HG03378 (cell line): Measurements from ENCODE around the gene POU6F1.
"Not testable (repeated sequence)": the region's sequence is repeated elsewhere in the genome, so short reads cannot be mapped to it uniquely, and the experiment has no call there.

ENCODE experiments used
- ATAC-seq: cut with Tn5 transposase; IDR thresholded peaks from one replicate; pipeline ENCODE4 v1.9.1; 2021; ENCODE audit warnings: mild to moderate bottlenecking, moderate library complexity; ENCODE audit not compliant: unreplicated experiment

The POU6F1 gene

DNA sequence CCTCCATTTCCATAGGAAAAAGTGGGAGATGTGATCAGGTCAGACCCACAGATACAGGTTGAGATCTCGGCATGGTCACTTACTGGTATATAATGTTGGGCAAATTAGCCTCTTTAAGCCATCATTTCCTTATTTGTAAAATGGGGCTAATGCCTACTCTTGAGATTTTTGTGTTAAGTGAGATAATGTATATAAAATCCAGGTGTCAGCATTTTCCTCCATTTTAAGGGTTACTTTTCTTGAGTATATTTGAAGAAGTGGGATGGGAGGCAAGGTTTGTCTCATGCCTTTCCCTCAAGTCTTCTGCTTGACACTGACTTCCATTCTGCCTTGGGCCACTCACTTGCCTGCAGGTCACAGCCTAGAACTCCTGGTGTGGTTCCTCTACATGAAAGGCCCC is 10.1 kb upstream of the POU6F1 start:
- ATAC-seq, result no peak

- ATAC-seq, result not testable (repeated sequence)
These were observed 9.2 kb upstream of the POU6F1 start for GRCh38 chr12:51227112-51227511.

DNA sequence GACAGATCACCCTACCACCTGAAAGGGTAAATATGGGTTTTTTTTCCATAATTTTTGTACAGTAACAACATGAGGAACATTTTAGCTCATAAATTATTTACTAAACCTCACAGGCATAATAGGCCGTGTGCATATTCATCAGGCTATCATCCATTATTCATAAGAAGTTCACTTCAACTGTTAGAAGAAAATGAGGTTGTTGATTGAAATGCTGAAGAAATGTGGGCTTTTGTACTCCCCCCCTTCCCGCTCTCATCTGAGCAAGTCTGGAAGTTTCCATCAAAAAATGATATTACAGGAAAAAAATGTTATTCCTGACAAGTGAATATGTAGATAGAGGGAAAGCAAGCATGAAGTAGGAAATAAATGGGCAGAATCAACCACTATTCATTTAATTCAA is 7.9 kb upstream of the POU6F1 start:
- ATAC-seq, result no peak

- no peak for ATAC-seq
These were observed 7.4 kb upstream of the POU6F1 start for GRCh38 chr12:51225234-51225633.

GRCh38 chr12:51224625-51225024 is 6.8 kb upstream of the POU6F1 start:
- ATAC-seq, result no peak

DNA sequence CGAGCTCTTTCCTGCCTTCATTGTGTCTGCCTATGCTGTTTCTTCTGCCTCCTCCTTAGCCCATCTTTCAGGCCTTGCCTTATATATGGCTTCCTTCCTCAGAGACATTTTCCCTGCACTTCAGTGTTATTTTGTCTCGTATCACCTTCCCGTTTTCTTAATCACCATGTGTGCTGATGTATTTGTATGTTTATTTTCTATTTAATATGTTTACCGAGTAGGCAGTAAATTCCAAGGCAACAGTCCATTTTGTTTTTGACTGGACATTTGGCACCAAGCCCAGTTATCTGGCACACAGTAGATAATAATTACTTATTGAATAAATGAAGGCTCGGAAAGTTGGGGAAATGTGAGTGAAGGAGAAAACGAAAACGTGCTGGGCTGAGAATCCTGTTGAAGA is 4.6 kb upstream of the POU6F1 start:
- ATAC-seq, result no peak

DNA sequence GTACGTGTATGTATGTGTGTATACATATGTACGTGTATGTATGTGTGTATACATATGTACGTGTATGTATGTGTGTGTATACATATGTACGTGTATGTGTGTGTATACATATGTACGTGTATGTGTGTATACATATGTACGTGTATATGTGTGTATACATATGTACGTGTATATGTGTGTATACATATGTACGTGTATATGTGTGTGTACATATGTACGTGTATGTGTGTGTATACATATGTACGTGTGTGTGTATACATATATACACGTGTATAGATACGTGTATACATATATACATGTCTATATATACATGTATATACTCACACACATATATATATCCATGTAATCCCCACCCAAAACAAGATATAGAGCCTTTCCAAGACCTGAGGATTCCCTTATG is 2.0 kb upstream of the POU6F1 start:
- ATAC-seq, result not testable (repeated sequence)

DNA sequence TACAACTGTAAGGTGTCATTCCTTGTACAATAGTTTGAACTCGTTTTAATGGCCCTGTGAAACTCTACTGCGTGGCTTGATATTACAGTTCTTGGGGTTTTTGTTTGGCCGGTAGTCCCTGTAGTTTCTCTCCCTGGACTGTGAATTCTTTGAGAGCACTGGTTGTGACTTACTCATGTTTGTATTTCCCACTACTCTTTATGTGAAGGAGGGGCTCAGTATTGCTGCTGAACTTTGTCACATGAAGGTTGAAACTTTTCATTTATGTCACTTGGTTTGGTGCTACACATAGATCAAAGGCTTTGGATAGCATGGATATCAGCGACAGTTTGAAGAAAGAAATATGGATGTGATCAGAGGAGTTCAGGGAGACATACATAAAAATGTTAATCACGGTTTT is 1.5 kb upstream of the POU6F1 start:
- ATAC-seq, result no peak

DNA sequence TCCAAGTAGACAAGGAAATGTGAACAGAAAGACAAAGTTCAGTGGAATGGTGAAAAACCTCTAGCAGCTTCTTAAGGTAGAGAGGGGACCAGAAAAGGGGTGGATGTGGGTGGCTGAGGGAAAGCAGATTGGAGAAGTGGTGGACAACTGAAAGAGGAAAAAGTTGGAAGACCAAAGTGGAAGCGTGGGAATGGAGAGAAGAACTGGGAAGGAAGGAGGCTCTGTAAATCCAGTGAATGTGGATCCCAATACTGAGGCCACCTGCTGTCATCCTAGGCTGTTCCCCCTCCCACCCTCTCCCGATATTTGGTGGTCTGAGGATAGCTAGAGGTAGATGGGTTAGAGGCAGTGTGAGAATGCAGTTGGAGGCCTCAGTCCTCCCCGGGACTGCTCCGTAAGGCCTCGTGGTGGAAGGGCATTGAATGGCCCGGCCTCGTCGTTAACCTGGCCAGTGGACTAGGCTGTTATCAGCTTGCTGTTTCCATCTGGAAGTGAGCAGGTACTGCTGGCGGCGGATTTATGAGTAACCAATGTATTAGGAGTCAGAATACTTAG is 822 bp upstream of the POU6F1 start:
- ATAC-seq, result no peak

DNA sequence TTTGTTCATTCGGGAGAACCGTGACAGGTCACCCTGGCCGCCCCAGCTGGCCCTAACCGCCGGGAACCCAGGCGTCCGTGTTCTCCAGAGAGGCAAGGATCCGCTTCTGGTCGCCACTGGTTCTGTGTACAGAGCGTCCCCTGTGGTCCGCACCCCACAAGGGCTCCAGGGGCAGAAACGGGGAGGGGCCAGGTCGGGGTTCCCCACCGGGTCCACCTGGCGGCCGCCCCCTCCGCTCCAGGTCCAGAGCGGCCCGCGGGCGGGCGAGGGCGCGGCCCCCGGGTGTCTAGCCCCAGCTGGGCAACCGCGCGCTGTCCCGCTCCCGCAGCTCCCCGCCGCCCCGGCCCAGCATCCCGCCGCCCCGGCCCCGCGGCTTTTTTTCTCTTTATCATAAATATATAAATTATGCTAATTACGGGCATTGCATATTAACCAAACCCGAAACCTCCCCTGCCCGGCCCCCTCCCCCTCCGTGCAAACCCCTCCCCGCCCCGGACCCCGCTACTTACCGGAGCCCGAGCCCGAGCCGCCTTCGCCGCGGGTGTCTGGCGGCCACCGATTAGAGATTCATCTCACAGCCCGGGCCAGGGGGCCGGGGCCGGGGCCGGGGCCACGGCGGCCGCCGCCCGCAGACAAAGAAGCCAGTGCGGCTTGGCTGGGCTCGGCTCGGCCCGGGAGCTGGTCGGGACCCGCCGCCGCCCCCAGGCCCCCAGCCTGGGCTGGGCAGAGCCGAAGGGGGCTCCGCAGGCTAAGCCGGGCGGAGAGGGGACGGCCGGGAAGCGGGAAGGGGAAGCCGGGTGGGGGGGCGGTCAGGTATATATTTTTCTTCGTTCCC is 512 bp downstream of the POU6F1 start:
- ATAC-seq, result no peak

GRCh38 chr12:51216642-51217041 is 1.2 kb downstream of the POU6F1 start:
- ATAC-seq, result no peak

DNA sequence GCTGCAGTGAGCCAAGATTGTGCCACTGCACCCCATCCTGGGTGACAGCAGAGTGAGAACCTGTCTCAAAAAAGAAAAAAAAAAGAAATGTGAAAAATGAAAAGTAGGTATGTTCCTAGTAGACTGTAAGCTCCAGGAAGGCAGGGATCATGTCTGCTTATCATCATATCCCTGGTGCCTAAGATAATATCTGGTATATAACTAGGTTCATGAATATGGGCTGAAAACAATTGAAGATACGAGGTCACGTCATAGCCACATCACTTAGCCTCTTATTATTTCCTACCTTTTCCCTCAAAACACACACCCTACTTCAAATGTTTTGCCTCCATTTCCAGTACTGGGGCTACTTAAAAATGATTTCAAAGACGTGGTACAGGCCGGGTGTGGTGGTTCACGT is 3.0 kb downstream of the POU6F1 start:
- ATAC-seq, result no peak

DNA sequence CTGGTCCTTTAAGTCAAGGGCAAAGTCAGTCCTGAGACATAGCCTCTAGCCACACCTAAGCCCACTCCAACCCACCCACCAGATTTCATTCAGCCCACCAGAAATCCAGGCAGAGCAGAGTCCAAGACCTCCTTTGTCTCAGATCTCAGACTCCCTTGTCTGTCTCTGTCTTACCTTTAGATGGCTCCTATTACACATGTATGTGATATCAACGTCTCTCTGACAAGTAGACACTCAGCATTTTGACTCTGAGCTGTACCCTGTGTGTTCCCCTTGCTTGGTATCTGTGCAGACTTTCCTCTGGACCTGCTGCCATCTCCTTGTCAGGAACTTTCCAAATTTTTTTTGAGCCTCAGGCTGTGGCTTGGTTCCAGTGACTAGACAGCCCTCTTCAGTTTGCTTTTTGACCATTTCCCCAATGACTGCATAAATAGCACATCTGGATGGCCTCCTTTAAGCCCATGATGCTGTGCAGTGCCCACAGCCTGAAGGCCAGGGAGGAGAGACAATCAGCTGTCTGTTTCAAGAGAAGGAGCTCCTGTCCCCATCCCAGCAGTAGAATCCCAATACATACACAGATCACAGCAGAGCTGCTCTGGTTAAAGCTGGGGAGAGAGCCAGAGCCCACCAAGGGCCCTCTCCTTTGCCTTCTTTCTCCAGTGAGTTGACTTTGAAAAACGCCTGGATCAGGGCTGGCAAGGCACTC is 7.0 kb downstream of the POU6F1 start:
- no peak for ATAC-seq

DNA sequence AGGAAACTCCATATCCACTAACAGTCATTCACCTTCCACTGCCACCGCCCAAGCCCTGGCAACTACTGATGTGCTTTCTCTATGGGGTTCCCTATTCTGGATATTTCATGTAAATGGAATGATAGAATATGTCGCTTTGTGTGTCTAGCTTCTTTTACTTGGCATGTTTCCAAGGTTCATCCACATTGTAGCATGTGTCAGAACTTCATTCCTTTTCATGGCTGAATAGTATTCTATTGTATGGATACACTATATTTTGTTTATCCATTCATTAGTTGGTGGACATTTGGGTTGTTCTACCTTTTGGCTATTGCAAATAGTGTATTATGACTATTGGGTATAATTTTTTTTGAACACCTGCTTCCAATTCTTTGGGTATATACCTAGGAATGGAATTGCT is 8.6 kb downstream of the POU6F1 start:
- no peak for ATAC-seq

DNA sequence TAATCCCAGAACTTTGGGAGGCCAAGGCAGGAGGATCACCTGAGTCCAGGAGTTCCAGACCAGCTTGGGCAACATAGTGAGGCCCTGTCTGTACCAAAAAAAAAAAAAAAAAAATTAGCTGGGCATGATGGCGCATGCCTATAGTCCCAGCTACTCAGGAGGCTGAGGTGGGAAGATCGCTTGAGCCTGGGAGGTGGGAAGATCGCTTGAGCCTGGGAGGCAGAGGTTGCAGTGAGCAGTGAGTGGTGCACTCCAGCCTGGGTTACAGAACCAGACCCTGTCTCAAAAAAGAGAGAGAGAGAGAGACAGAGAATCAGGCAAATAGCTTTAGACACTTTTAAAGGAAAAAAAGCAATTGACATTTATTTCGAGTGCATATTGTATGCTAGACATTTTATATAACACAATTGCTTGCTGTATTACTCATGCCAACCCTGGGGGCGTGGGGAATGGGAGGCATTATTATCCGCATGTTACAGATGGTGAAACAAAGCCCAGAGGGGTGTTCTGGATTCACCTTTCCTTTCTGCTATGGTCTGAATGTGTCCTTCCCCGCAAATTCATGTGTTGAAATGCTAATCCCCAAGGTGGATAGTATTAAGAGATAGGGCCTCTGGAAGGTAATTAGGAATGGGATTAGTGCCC is 9.7 kb downstream of the POU6F1 start:
- no peak for ATAC-seq

DNA sequence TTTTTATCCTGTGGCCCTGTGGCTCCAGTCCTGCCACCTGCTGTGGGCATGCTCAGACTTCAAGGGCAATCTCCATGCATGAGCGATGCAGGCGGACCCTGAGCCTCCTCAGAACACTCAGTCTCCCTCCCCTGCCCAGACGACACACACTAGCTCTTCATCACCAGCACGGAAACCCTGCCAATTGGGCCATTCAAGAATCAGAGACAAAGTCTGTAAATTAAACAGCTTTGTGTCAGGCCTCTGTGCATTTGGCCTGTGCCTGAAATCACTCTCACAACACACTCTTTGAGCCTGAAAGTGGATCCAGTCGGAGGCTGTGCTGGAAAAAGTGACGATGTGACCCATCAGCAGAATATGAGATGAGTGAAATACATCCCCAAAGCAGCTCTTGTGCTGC is 12.5 kb downstream of the POU6F1 start:
- no peak for ATAC-seq

DNA sequence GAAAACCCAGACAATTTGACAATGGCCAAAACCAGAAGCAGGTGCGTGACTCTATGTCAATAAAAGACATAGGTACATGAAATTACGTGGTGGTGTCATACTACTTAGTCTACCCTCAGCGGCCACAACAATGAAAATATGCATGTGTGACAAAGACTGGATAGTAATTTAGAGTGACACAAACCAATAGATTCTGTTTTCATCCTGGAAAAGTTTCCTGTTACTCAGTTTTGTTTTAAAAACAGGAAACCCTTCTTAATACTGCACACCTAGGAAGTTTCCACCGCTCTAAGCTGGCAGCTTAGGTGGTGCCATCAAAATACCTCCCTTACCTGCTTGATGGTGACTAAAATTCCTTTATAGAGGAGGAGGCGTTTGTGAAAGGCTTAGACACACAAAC is 15.1 kb downstream of the POU6F1 start:
- no peak for ATAC-seq

GRCh38 chr12:51200806-51201205 is 17.1 kb downstream of the POU6F1 start:
- no peak for ATAC-seq

DNA sequence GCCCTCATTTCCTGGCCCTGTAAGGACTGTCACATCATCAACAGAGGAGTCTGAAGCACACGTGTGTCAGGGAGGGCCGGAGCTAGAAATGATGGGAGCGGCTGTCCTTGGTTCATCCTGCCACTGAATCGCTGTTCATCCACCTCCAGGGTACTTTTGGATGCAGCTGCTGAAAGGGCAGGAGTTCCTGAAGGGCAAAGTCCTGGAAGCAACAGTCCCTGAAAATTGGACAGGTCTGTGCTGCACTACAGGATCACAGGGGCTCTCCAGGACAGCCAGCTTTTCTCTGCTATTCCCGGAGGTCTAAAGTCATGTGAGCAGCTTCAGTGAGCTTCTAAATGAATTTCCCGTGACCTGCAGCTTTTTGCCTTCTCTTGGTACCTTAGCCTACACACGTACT is 17.7 kb downstream of the POU6F1 start:
- ATAC-seq, result no peak

DNA sequence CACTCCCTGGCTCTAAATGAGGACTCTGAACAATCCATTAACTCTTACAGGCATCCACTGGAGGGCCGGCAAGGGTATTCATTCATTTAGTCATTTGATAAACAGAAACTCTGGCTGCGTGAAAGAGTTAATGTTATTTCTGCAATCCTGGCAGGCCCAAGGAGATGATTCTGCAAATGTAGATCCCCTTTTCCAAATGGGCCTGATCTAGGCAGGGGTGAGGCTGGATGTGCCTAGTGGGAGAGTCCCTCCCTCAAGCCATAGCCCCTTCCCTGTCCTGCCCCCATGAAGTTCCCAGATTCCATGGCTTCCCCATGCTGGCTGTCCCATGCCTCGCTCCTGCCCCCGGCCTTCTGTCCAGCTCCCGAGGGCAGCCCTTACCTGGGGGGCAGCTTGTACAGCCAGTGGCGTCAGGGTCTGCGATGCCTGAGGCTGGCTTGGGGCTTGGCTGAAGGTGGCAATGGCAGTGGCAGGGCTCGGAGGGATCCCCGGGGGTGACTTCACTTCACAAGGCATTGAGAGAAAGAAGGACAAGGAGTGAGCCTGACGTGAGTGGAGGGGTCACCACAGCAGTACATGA is 18.4 kb downstream of the POU6F1 start:
- no peak for ATAC-seq
